ENCODE results near the gene MSMO1.

The MSMO1 gene

DNA sequence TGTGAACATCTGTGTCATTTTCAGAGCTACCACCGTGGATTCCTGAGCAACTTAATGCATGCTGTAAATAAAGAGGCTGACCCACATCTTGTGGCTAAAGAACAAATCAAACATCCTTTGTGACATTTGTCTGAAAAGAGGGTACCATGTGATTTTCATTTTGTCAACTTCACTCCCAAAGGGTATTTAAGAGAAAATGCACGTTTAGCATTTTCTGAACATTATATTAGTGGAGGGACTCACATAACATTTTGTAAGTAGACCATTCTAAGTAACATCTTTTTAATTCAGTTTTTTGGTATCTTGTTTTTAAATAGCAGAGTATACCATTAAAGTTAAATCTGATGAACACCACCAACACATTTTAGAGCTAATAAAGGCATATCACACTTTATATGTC lies 34.3 kb downstream of the MSMO1 start:
- no peak for DNase-seq

DNA sequence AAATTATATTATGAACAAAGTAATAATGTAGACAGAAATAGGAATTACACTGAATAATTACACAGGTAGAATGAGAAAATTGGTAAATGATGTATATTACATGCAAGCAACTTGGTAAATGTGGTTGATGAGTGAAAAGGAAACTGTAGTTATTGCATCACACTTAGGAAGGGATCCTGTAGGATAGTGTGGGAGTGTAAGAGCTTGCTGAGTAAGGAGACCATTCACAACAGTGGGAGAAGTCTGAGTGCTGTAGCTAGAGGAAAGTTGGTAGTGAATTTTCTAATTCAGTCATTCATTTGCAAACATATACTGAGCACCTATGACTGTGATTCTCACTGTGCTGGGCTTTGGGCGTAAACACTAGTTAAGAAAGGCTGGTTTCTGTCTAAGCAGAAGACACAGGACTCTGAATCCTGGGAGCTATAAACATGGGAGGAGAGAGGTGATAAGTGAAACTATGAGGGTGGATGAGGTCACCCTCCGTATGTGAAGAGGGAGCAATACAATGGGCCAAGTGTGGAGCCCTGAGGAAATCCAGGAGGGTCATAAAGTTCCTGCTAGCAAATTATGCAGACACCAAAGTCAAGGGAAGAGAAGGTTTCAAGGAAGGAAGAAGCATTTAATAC lies 37.1 kb downstream of the MSMO1 start:
- DNase-seq: no peak

DNA sequence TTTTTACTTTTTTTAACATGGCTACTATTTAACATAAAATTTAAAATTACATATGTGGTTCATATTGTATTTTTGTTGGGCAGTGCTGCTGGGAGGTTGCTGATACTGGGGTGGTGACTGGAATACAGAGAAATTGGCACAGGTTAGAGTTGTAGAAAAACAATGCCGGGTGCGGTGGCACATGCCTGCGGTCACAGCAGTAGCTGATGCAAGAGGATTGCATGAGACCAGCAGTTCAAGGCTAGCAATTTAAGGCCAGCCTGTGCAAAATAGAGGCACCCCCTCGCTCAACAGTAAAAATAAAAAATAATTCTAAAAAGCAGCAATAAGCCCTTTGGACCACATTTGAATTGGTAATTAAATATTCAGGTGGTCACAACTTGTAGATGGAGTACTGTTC lies 39.6 kb downstream of the MSMO1 start:
- DNase-seq: no peak

DNA sequence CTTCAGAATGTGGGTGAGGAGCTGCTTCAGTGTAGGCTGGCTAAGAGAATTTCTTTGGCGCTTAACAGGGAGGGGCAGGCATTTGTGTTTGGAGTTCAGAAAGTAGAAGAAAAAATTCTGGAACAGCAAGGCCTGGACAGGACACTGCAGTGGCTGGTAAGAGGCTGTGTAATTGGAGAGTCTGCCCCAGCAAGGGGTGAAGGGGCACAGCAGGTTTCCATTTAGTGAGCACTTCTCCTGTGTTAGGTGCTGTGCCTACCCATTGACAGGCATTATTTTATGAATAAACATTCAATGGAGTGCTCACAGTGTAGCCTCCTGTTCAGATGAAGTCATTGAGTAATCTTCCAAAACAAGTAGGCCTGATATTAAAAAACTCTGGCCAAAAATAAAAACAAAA lies 40.6 kb downstream of the MSMO1 start:
- DNase-seq: no peak

DNA sequence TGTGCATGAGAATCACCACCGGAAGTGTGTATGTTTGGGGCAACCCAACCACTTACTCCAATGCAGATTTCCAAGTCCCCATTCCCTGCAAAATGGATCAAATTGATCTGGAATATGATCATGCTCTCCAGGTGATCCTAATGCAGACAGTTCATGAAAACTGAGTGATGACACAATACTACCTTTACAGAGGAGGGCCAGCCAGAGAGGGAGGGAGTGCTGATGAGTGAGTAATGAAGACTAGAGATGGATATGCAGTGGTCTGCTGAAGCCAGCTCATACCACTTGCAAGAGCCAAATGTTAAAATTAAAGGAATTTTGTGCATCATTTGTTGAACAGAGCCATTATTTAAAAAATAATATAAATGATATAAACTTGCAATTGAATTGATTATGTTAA lies 41.1 kb downstream of the MSMO1 start:
- no peak for DNase-seq

DNA sequence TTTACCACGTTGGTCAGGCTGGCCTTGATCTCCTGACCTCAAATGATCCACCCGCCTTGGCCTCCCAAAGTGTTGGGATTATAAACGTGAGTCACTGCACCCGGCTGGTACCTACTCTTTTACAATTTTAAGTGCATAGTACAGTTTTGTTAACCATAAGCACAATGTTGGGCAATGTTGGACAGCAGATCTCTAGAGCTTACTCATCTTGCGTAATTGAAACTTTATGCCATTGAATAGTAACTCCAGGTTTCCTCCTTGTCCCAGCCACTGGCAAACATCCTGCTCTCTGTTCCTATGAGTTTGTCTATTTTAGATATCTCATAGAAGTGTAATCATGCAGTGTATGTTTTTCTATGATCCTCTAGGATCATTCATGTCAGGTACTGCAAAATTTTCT lies 42.1 kb downstream of the MSMO1 start:
- DNase-seq: no peak

DNA sequence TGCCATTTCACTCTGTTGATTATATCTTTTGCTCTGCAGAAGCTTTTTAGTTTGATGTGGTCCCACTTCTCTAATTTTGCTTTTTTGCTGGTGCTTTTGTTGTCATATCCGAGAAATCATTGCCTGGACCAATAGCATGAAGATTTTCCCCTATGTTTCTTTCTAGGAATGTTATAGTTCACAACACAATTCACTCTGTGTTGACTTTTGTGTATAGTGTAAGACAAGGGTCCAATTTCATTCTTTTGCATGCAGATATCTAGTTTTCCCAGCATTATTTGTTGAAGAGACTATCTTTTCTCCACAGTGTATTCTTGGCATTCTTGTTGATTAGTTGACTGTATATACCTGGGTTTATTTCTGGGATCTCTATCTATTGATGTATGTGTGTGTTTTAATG lies 43.1 kb downstream of the MSMO1 start:
- no peak for DNase-seq

DNA sequence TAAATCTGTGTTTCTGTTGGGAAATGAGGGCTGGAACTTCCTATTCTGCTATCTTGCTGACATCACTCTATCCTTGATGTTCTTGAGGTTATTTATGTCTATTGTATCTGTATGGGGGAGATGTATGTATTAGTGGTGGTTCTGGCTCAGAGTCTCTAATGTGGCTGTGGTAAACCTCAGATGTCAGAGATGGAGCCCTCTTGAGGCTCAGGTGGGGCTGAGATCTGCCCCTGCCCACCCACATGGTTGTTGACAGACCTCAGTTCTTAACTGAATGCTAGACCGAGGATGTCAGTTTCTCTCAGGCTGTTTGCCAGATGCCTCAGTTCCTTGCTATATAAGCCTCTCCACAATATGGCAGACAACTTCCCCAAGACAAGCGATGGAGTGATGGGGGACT lies 48.0 kb downstream of the MSMO1 start:
- no peak for DNase-seq

DNA sequence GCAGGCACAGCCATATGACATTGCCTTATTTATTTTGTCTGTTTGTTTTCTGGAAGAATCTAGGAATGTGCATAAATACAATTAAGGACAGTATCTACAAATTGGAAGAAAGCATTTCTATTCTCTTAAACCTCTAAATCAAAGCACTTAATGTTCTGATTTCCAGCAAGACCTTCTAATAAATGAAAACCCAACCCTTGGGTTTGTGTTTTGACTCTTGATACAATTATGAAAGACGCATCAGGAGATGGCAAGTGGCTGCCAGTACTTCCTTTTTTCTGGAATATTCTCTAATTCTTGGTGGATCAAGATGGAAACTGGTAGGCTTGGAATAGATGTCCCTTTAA lies 50.9 kb downstream of the MSMO1 start:
- no peak for DNase-seq

DNA sequence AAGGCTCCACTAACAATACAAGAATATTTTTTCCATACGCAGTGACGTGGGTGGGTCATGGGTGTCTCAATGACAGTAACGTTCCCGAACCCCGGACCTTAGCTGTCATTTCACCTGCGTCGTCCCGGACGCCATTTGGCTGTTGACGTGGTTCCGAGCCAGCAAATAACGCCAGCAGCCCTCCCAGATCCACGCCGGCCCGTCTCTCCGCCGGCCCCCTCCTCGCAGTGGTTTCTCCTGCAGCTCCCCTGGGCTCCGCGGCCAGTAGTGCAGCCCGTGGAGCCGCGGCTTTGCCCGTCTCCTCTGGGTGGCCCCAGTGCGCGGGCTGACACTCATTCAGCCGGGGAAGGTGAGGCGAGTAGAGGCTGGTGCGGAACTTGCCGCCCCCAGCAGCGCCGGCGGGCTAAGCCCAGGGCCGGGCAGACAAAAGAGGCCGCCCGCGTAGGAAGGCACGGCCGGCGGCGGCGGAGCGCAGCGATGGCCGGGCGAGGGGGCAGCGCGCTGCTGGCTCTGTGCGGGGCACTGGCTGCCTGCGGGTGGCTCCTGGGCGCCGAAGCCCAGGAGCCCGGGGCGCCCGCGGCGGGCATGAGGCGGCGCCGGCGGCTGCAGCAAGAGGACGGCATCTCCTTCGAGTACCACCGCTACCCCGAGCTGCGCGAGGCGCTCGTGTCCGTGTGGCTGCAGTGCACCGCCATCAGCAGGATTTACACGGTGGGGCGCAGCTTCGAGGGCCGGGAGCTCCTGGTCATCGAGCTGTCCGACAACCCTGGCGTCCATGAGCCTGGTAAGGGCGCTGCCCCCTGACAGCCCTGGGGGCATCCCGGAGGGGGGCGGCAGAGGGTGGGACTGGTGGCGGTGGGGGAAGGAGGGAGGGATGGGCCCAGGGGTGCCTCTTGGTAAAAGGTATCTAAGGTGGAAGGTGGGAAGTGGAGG lies 51.5 kb downstream of the MSMO1 start, which contains the start of gene CPE:
Gene CPE, plus strand, starts transcription at position 264 of the 933 bp plus-strand sequence. Its CDS starts 214 bp downstream, at position 478.
- DNase-seq: no peak

DNA sequence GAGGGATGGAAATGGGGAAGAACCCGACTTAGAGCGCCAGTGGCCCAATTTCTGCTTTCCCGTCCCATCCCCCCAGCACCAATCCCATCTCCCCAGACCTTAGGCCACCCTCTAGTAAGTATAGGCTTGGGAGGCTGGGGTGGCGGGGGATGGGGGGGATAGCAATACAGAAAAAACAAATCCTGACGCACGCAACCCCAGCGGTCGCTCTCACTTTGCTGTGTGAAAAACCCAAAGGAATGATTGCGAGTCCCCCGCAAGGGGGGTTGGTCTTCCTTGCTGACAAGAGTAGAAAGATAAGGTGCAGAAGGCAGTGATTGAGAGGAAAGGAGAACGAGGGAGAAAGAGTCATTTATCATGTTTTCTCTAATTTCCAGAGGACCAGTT lies 52.2 kb downstream of the MSMO1 start:
- no peak for DNase-seq

DNA sequence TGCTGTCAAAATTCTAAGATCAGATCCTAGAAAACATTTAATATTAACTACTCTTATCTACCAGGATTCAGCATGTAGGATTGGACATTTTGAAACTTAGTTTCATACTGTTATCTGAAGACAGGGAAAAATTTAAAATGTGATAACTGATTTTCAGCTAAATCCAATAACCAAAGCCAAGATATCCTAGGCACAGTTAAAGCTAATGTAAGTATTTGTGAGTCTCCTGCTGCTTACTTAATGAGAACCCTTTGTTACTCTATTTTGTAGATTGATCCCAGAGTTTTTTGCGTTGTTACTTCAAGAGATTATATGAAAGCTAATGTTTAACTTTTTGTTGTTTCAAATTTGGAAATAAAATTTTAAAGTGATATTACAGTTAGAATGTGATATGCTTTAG lies 53.3 kb downstream of the MSMO1 start:
- DNase-seq: no peak

DNA sequence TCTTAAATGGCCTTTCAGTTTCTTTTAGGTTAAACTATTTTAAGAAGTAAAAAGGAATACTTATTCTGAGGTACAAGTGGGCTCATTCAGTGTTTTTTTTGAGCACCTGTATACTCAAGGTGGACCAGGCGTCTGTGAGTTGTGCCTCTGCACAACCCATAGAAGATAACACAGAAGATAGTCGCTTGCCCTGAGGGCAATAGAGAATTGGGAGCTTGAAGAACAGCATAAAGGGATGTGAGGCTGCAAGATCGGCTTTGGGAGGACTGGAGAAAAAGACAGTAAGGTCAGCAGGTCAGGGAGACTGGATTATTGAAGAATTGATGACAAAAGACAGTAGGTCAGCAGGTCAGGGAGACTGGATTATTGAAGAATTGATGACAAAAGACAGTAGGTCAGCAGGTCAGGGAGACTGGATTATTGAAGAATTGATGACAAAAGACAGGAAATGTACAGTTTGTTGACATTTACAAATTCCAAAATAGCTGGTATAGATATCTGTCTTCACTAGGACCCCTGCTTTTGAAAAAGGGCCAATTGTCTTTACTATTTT lies 54.4 kb downstream of the MSMO1 start:
- no peak for DNase-seq

DNA sequence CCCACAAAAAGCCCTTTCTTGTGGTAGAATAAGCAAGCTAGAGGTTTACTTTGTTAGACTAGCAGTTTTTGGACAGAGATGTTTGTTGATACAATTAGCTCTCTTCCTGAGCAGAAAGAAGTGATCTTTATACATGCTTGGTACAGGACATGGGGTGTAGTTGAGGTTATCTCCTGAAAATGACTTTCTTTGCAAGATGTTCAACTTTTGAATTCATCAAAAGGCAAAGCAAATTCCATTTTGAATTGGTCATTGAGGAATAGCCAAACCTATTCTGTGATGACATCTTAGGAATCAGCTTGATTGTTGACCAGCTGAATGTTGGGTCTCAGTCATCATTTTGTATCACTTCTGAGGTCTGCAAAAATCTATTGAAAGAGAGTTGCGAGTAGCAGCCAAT lies 55.2 kb downstream of the MSMO1 start:
- DNase-seq: no peak

DNA sequence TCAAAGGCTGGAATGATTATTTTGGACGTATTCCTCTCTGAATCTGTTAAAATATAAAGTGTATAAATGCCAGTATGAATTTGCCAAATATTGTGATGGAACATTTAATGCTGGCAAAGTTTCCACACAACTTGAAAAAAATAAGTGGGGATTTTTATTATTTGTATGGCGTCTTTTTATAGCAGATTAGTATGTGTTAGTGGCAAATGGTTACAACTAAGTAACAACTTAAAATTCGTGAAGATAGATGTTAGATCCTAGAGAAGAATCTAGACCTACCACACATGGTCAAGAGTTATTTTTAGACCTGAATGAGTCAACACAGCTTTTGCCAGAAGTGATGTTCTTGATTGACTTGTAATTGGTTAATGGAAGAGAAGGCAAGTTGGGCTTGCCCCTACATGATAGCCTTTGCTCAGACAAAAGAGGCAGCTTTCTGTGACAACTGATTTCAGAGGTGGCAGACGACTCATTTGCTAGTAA lies 56.2 kb downstream of the MSMO1 start:
- DNase-seq: no peak

DNA sequence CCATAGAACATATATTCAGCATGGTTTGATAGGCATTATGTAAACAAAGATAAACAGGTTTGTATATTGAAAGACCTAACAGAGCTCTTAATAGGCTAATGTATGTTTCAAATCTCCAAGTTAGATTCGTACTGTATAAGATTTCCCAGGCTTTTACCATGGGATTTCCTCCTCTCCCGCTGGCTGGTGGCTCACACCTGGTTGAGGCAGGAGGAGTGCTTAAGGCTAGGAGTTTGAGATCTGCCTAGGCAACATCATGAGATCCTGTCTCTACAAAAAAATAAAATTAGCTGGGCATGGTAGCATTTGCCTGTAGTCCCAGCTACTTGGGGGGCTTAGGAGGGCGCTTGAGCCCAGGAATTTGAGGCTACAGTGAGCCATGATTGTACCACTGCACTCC lies 56.7 kb downstream of the MSMO1 start:
- DNase-seq: no peak

DNA sequence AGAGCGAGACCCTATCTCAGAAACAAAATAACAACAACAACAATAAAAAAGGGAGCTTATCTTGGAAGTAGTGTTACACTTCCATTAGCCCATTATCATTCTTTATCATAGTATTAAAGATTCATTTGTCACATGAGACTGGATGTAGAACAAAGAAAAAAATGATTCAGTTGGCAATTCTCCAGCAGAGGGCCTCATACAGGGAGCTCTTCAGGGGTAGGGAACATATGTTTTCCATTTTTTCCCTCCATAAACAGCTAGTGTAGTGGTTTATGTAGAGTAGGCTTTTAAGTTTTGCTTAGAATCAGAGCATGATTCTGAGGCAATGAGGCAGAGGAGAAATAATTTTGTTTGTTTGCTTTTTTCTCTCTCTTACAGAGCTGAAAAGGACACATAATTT lies 57.1 kb downstream of the MSMO1 start:
- DNase-seq: no peak

DNA sequence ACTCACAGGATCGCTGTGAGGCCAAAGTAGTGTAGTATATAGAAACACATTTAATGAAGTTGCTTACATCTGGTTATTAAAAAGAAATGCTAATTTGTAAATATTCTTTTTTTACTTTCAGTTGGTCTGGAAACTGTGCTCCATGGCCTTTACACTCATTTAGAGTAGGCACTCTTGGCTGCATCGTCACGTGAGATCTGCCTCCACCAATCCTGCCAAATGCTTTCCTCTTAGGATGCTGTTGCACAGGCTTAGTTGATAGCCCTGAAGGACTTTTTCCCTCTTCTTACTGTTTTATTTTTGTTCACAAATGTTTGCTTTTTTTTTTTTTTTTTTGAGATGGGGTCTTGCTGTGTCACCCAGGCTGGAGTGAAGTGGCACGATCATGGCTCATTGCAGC lies 57.7 kb downstream of the MSMO1 start:
- DNase-seq: no peak

DNA sequence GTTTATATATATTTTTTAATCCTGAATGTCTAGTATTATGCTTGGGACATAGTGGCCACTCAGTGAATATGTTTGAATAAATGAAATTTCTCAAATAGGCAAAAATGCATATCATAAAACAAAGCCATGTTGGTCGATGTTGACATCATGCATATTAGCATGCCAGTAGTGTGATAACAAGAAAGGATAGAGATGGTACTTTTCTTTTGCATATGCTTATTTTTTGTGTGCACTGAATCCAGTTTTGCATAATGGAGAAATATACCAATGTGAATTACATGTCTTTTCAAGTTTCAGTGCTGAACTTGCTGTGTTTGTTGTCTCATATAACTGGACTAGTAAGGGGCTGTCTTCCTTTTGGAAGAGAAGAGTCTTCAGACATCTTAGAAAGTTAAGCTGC lies 58.9 kb downstream of the MSMO1 start:
- no peak for DNase-seq

DNA sequence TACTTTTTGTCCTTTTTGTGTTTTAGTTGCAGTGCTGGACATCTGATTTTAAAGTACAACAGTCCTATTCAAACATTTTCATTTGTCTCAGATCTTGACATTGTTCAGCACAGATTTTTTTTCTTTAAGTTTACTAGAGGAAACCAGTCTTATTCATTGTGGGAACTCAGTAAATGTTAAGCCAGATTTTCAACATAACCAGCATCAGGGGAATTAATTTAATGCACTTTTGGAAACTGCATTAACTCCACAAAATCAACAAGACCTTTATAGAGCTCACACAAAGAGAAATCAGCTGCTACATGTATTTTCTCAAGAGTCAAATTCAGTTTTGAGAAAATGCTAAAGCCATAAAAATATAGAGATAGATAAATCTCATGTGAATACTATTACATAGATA lies 61.3 kb downstream of the MSMO1 start:
- no peak for DNase-seq
